C4-2B (cell line): ENCODE results near the gene DYRK4.

Experiments used
- CTCF ChIP-seq: fragments of 450-650 bp; conservative IDR thresholded peaks from 2 replicates; pipeline ENCODE4 v1.5.1; 2017; ENCODE audit warnings: mild to moderate bottlenecking
- ZFX ChIP-seq: fragments of 450-650 bp; IDR thresholded peaks from 2 replicates; pipeline ENCODE4 v1.6.1; 2017

- no peak for TF ChIP-seq CTCF
- no peak for TF ChIP-seq ZFX
These were observed 9.8 kb upstream of the DYRK4 start for GRCh38 chr12:4552191-4552590.
